K562 (cell line): ENCODE results near the gene HS3ST4. TPM values are rescaled to one million over a fixed set of nuclear protein-coding genes. Genes with fewer than 3 reads are reported as not detected.

Experiments used
- CHD1 ChIP-seq: fragments of 200-600 bp; sonication (generic); IDR thresholded peaks from one replicate; pipeline ENCODE4 v1.6.1; 2012; ENCODE audit warnings: mild to moderate bottlenecking, moderate library complexity, low read length, inconsistent platforms
- FOSL1 ChIP-seq: fragments of 200-800 bp; sonication (Bioruptor generic); conservative IDR thresholded peaks from 2 replicates; pipeline ENCODE4 v1.6.1; 2016; ENCODE audit warnings: missing genetic modification characterization, missing compliant biosample characterization
- GTF2F1 ChIP-seq: IDR thresholded peaks from 2 replicates; pipeline ENCODE4 v1.6.1; 2011; ENCODE audit warnings: low read depth, low read length, improper control_type of control experiment
- HIVEP1 ChIP-seq: fragments of 250-450 bp; sonication (Bioruptor Pico); IDR thresholded peaks from 2 replicates; pipeline ENCODE4 v1.4.0; 2020; ENCODE audit warnings: mild to moderate bottlenecking
- IFI16 ChIP-seq: fragments of 250-450 bp; sonication (Bioruptor Pico); IDR thresholded peaks from 2 replicates; pipeline ENCODE4 v2.1.2; 2022; ENCODE audit warnings: mild to moderate bottlenecking, inconsistent platforms
- MBD2 ChIP-seq: sonication (generic); IDR thresholded peaks from 2 replicates; pipeline ENCODE4 v1.6.1; 2016; ENCODE audit warnings: low read depth, borderline replicate concordance
- MEF2D ChIP-seq: conservative IDR thresholded peaks from 2 replicates; pipeline ENCODE4 v1.6.1; 2016; ENCODE audit warnings: low read depth, missing genetic modification characterization, missing compliant biosample characterization
- NBN ChIP-seq: fragments of 450-650 bp; IDR thresholded peaks from 2 replicates; pipeline ENCODE4 v1.6.1; 2016; ENCODE audit warnings: low read depth, mild to moderate bottlenecking
- SMAD4 ChIP-seq: fragments of 250-450 bp; sonication (Bioruptor Pico); conservative IDR thresholded peaks from 2 replicates; pipeline ENCODE4 v1.8.0; 2021; ENCODE audit warnings: inconsistent platforms, mild to moderate bottlenecking, moderate library complexity
- TOE1 ChIP-seq, 2 experiments: fragments of 450-650 bp in 1 of 2; sonication (generic) in 1 of 2; formaldehyde crosslinking in 1 of 2; IDR thresholded peaks; 2 replicates each; pipeline versions ENCODE4 v1.7.1 to v1.8.0; 2016 to 2022; ENCODE audit warnings: borderline replicate concordance in 2 of 2, mild to moderate bottlenecking in 2 of 2, antibody characterized with exemption in 1 of 2, inconsistent platforms in 1 of 2, low read depth in 1 of 2, missing genetic modification reagents in 1 of 2, moderate library complexity in 1 of 2
- ZNF121 ChIP-seq: sonication (generic); formaldehyde crosslinking; conservative IDR thresholded peaks from 2 replicates; pipeline ENCODE4 v1.8.0; 2022; ENCODE audit warnings: missing genetic modification reagents
- ZNF644 ChIP-seq: fragments of 200-800 bp; sonication (Bioruptor generic); IDR thresholded peaks from 2 replicates; pipeline ENCODE4 v1.6.1; 2016; ENCODE audit warnings: low read depth, missing genetic modification characterization, missing compliant biosample characterization
- ZSCAN32 ChIP-seq: fragments of 450-650 bp; formaldehyde crosslinking; IDR thresholded peaks from 2 replicates; pipeline ENCODE4 v1.4.0; 2020; ENCODE audit warnings: mild to moderate bottlenecking, moderate library complexity
- ZZZ3 ChIP-seq: fragments of 450-650 bp; IDR thresholded peaks from 2 replicates; pipeline ENCODE4 v1.6.1; 2016; ENCODE audit warnings: antibody characterized with exemption, mild to moderate bottlenecking, moderate library complexity
- polyA plus RNA-seq, 8 experiments: library from polyadenylated mRNA; depleted of rRNA in 4 of 8; stranded (reverse) in 5 of 8; unstranded in 3 of 8; fragments of >200 nt; fragmentation: Nextera tagmentation in 2 of 8; fragmentation: Illumina TruSeq in 1 of 8; extraction: Ambion mirVana in 2 of 8; extraction: Trizol in 1 of 8; gene quantifications; 2 replicates each; pipeline versions ENCODE4 v1.2.1 to v1.2.3, GENCODE V29; 2011 to 2014; ENCODE audit warnings: inconsistent platforms in 1 of 8, missing spikeins in 1 of 8
- total RNA-seq, 7 experiments: library from RNA; depleted of rRNA in 6 of 7; stranded (reverse); fragments of >200 nt in 6 of 7; fragmentation: Illumina TruSeq in 2 of 7; extraction: Trizol in 2 of 7; gene quantifications; 2 replicates each; pipeline versions ENCODE4 v1.2.1 to v1.2.3, GENCODE V29; 2011 to 2021; ENCODE audit warnings: low replicate concordance in 1 of 7
- TF ChIP-seq, protein P1 (sequence below), 2 experiments: IDR thresholded peaks; 2 replicates each; pipeline ENCODE4 v1.6.1; 2012; ENCODE audit warnings: improper control_type of control experiment in 2 of 2, low read depth in 2 of 2, low read length in 2 of 2, borderline replicate concordance in 1 of 2
- TF ChIP-seq, protein P2 (sequence below), 2 experiments: fragments of 450-650 bp in 1 of 2; sonication (generic) in 1 of 2; formaldehyde crosslinking in 1 of 2; IDR thresholded peaks; 2 replicates each; pipeline versions ENCODE4 v1.7.1 to v1.9.0; 2016 to 2022; ENCODE audit warnings: inconsistent platforms in 1 of 2, mild to moderate bottlenecking in 1 of 2, missing genetic modification reagents in 1 of 2

HS3ST4 gene
- total and polyA plus RNA-seq, 9 of the 15 experiments (the other 6 are each of a cell fraction or from before 2014, with no cell fraction given): not detected

DNA sequence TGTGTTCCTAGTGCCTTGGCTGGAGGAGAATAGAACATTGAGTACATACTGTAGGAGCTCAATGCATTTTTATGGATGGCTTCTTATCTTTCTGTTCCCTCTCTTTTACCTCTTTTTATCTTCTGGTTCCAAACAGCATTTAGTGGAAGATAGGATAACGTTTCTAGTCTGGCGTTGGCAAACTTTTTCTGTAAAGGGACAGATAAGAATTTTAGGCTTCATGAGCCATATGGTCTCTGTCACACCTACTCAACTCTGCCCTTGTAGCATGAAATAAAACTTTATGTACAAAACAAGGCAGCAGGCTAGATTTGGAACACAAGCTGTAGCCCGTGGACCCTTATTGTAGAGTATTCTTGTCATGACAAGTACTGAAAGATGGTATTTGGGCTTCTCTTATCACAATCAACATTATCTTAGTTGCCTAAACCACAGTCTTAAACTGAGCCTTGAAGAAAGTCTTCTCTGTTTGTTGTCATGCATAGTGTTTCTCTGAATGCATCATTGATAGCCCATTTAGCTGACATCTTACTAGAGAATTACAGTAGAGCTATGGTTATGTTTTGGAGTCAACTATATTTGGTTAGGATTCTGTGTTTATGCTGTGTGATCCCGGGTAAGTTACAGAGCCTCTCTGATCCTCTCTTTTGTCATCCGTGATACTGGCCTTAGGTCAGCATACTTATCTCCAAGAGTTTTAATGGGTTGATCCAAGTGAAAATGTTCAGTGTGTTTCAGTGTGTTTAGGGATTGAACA, 80.2 kb downstream of the HS3ST4 start (continued):
- TF ChIP-seq HIVEP1 (CRISPR knock-in tag) (no peak), NBN (peak; percentile 92), MEF2D (tag) (0 out of 2 replicates have a peak, but pooled peaks have one; percentile 53), IFI16 (CRISPR knock-in tag) (no peak), FOSL1 (peak; percentile 83), TOE1 (IDR thresholded peaks at IDR 0.05; ENCODE audit: borderline replicate concordance) (no peak; the same call in none of the 2 replicates), TOE1 (CRISPR knock-in tag; IDR thresholded peaks at IDR 0.05; ENCODE audit: borderline replicate concordance, low read depth) (no peak), CHD1 (no peak), ZSCAN32 (CRISPR knock-in tag) (no peak), ZNF644 (tag) (peak; percentile 93), GTF2F1 (no peak), ZNF121 (CRISPR knock-in tag) (no peak), SMAD4 (CRISPR knock-in tag) (peak; percentile 95), ZZZ3 (no peak), MBD2 (0 out of 2 replicates have a peak, but pooled peaks have one; percentile 46)
- TF ChIP-seq, protein P1, sequence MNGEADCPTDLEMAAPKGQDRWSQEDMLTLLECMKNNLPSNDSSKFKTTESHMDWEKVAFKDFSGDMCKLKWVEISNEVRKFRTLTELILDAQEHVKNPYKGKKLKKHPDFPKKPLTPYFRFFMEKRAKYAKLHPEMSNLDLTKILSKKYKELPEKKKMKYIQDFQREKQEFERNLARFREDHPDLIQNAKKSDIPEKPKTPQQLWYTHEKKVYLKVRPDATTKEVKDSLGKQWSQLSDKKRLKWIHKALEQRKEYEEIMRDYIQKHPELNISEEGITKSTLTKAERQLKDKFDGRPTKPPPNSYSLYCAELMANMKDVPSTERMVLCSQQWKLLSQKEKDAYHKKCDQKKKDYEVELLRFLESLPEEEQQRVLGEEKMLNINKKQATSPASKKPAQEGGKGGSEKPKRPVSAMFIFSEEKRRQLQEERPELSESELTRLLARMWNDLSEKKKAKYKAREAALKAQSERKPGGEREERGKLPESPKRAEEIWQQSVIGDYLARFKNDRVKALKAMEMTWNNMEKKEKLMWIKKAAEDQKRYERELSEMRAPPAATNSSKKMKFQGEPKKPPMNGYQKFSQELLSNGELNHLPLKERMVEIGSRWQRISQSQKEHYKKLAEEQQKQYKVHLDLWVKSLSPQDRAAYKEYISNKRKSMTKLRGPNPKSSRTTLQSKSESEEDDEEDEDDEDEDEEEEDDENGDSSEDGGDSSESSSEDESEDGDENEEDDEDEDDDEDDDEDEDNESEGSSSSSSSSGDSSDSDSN (IDR thresholded peaks at IDR 0.05; ENCODE audit: borderline replicate concordance in 1 of 2, low read depth in 2 of 2, low read length in 2 of 2): no peak
- TF ChIP-seq, protein P2, sequence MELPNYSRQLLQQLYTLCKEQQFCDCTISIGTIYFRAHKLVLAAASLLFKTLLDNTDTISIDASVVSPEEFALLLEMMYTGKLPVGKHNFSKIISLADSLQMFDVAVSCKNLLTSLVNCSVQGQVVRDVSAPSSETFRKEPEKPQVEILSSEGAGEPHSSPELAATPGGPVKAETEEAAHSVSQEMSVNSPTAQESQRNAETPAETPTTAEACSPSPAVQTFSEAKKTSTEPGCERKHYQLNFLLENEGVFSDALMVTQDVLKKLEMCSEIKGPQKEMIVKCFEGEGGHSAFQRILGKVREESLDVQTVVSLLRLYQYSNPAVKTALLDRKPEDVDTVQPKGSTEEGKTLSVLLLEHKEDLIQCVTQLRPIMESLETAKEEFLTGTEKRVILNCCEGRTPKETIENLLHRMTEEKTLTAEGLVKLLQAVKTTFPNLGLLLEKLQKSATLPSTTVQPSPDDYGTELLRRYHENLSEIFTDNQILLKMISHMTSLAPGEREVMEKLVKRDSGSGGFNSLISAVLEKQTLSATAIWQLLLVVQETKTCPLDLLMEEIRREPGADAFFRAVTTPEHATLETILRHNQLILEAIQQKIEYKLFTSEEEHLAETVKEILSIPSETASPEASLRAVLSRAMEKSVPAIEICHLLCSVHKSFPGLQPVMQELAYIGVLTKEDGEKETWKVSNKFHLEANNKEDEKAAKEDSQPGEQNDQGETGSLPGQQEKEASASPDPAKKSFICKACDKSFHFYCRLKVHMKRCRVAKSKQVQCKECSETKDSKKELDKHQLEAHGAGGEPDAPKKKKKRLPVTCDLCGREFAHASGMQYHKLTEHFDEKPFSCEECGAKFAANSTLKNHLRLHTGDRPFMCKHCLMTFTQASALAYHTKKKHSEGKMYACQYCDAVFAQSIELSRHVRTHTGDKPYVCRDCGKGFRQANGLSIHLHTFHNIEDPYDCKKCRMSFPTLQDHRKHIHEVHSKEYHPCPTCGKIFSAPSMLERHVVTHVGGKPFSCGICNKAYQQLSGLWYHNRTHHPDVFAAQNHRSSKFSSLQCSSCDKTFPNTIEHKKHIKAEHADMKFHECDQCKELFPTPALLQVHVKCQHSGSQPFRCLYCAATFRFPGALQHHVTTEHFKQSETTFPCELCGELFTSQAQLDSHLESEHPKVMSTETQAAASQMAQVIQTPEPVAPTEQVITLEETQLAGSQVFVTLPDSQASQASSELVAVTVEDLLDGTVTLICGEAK (IDR thresholded peaks at IDR 0.05): peak; percentile 99
- TF ChIP-seq, protein P2 (CRISPR knock-in tag; IDR thresholded peaks at IDR 0.05): peak; percentile 97
